ENCODE measurements around the gene ZMYM4. TPM values are rescaled to one million over a fixed set of nuclear protein-coding genes. Genes with fewer than 3 reads are reported as not detected.

Gene ZMYM4
- total RNA-seq, 1 donor from 2014 or later: 64.8 TPM

DNA sequence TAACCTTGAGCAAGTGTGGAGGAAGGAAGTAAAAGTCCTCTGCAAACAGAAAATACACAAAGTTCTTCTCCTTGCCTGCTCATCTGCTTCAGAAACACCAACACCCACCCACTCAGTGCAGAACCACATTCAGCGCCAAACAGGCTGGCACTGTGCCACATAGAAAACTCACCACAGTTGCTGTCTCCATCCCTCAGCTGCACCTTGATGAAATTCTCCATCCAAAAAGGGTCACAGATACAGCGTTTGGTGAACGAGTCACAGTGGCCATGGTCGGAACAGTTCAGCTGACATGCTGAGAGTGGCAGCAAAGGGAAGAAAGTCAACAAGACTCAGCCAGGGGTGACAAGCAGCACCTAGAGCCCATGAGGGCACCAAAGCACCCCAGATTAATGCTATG, 174.2 kb downstream of the ZMYM4 start:
- Mint-ChIP-seq H3K4me3 (ENCODE audit: unreplicated experiment) (no peak overlapping the region), H3K9me3 (ENCODE audit: unreplicated experiment) (peaks cover 7% of the 10 kb centered on the region), H3K27me3 (ENCODE audit: unreplicated experiment) (peaks cover 4% of the 10 kb centered on the region), H3K4me1 (ENCODE audit: low read depth, unreplicated experiment) (no peaks in the 10 kb centered on the region), H3K36me3 (ENCODE audit: unreplicated experiment) (peaks cover 10% of the 10 kb centered on the region), H3K27ac (ENCODE audit: unreplicated experiment) (no peak overlapping the region)
- TF ChIP-seq, protein P1, sequence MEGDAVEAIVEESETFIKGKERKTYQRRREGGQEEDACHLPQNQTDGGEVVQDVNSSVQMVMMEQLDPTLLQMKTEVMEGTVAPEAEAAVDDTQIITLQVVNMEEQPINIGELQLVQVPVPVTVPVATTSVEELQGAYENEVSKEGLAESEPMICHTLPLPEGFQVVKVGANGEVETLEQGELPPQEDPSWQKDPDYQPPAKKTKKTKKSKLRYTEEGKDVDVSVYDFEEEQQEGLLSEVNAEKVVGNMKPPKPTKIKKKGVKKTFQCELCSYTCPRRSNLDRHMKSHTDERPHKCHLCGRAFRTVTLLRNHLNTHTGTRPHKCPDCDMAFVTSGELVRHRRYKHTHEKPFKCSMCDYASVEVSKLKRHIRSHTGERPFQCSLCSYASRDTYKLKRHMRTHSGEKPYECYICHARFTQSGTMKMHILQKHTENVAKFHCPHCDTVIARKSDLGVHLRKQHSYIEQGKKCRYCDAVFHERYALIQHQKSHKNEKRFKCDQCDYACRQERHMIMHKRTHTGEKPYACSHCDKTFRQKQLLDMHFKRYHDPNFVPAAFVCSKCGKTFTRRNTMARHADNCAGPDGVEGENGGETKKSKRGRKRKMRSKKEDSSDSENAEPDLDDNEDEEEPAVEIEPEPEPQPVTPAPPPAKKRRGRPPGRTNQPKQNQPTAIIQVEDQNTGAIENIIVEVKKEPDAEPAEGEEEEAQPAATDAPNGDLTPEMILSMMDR (IDR thresholded peaks at IDR 0.05; ENCODE audit: partially characterized antibody, unreplicated experiment): no peak
- DNase-seq: no peak

DNA sequence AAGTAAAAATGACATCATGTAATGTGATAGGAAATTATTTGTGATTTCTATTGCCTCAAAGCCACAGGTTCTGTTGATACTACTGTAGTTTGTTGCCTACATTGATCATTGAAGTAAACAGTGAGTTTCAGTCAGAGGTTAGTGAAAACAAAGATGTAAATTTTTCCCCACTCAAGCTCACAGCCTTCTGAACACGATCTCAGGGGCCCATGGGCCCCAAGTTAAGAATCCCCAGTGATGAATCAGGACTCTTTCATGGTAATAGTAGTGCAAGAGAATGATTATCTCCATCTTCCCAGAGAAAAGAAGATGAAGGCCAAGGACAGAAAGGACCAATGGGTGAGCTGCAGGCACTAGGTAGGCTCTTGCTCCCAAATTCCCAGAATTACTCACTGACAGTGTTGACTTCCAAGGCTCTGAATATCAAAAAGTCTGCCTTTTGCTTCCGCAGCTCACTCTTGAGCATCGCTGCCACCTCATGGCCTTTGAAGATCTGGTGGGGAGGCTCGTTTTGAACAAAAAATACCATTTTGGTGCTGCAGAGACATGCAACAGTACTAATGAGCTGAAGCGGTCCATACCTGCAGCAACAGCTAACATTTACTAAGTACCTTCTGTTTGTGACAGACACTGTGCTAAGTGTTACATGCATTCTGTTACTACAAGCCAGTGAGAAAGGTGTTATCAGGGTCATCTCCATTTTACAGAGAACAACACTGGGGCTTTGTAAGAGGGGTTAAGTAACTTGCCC, 175.4 kb downstream of the ZMYM4 start:
- H3K27me3 Mint-ChIP-seq (ENCODE audit: unreplicated experiment): peaks cover 1% of the 10 kb centered on the region
- TF ChIP-seq, protein P1 (IDR thresholded peaks at IDR 0.05; ENCODE audit: partially characterized antibody, unreplicated experiment): no peak
- H3K27ac Mint-ChIP-seq (ENCODE audit: unreplicated experiment): no peak overlapping the region
- no peak overlapping the region for H3K4me3 Mint-ChIP-seq (ENCODE audit: unreplicated experiment)
- H3K36me3 Mint-ChIP-seq (ENCODE audit: unreplicated experiment): peaks cover 6% of the 10 kb centered on the region
- peaks cover 3% of the 10 kb centered on the region for H3K9me3 Mint-ChIP-seq (ENCODE audit: unreplicated experiment)
- H3K4me1 Mint-ChIP-seq (ENCODE audit: low read depth, unreplicated experiment): no peaks in the 10 kb centered on the region
- DNase-seq: no peak

GRCh38 chr1:35444519-35444774, 175.9 kb downstream of the ZMYM4 start:
- no peak for DNase-seq
- peaks cover 1% of the 10 kb centered on the region for H3K36me3 Mint-ChIP-seq (ENCODE audit: unreplicated experiment)
- no peak overlapping the region for H3K27ac Mint-ChIP-seq (ENCODE audit: unreplicated experiment)
- TF ChIP-seq, protein P1 (IDR thresholded peaks at IDR 0.05; ENCODE audit: partially characterized antibody, unreplicated experiment): no peak
- H3K9me3 Mint-ChIP-seq (ENCODE audit: unreplicated experiment): peaks cover 1% of the 10 kb centered on the region
- peaks cover 2% of the 10 kb centered on the region for H3K4me1 Mint-ChIP-seq (ENCODE audit: low read depth, unreplicated experiment)
- H3K4me3 Mint-ChIP-seq (ENCODE audit: unreplicated experiment): no peak overlapping the region
- peaks cover 1% of the 10 kb centered on the region for H3K27me3 Mint-ChIP-seq (ENCODE audit: unreplicated experiment)

GRCh38 chr1:35447278-35447677, 178.8 kb downstream of the ZMYM4 start:
- TF ChIP-seq, protein P1 (IDR thresholded peaks at IDR 0.05; ENCODE audit: partially characterized antibody, unreplicated experiment): no peak
- Mint-ChIP-seq H3K9me3 (ENCODE audit: unreplicated experiment) (peaks cover 1% of the 10 kb centered on the region), H3K36me3 (ENCODE audit: unreplicated experiment) (no peaks in the 10 kb centered on the region), H3K4me3 (ENCODE audit: unreplicated experiment) (no peak overlapping the region), H3K27ac (ENCODE audit: unreplicated experiment) (no peak overlapping the region), H3K27me3 (ENCODE audit: unreplicated experiment) (peaks cover 4% of the 10 kb centered on the region), H3K4me1 (ENCODE audit: low read depth, unreplicated experiment) (peaks cover 3% of the 10 kb centered on the region)
- DNase-seq: no peak

GRCh38 chr1:35448344-35448801, 179.9 kb downstream of the ZMYM4 start:
- Mint-ChIP-seq H3K36me3 (ENCODE audit: unreplicated experiment) (no peaks in the 10 kb centered on the region), H3K27ac (ENCODE audit: unreplicated experiment) (no peak overlapping the region), H3K4me3 (ENCODE audit: unreplicated experiment) (no peak overlapping the region), H3K27me3 (ENCODE audit: unreplicated experiment) (peaks cover 4% of the 10 kb centered on the region), H3K9me3 (ENCODE audit: unreplicated experiment) (peaks cover 1% of the 10 kb centered on the region), H3K4me1 (ENCODE audit: low read depth, unreplicated experiment) (peaks cover 3% of the 10 kb centered on the region)
- TF ChIP-seq, protein P1 (IDR thresholded peaks at IDR 0.05; ENCODE audit: partially characterized antibody, unreplicated experiment): no peak
- no peak for DNase-seq
